Mucosa of rectum (tissue), 2 donors: Measurements from ENCODE around the gene PM20D1.

Source experiments
- H3K27ac ChIP-seq, 2 donors: one replicate each; pipeline ENCODE4 v1.7.0; 2013; ENCODE audit warnings: inconsistent platforms in 2 of 2, low read depth in 2 of 2, low read length in 2 of 2
- H3K27me3 ChIP-seq, 2 donors: one replicate each; pipeline ENCODE4 v1.7.0; 2013; ENCODE audit warnings: low read length in 2 of 2; ENCODE audit not compliant: control insufficient read depth in 2 of 2, insufficient read depth in 2 of 2
- H3K36me3 ChIP-seq, 2 donors: one replicate each; pipeline ENCODE4 v1.7.0; 2013; ENCODE audit warnings: low read length in 2 of 2; ENCODE audit not compliant: control insufficient read depth in 2 of 2, insufficient read depth in 2 of 2
- H3K4me1 ChIP-seq, 2 donors: one replicate each; pipeline ENCODE4 v1.7.0; 2013; ENCODE audit warnings: low read length in 2 of 2, mild to moderate bottlenecking in 1 of 2; ENCODE audit not compliant: control insufficient read depth in 2 of 2, insufficient read depth in 2 of 2
- H3K4me3 ChIP-seq, 2 donors: one replicate each; pipeline ENCODE4 v1.7.0; 2013; ENCODE audit warnings: low read length in 2 of 2
- H3K9ac ChIP-seq, 2 donors: one replicate each; pipeline ENCODE4 v1.7.0; 2013; ENCODE audit warnings: low read length in 2 of 2, low read depth in 1 of 2, mild to moderate bottlenecking in 1 of 2
- H3K9me3 ChIP-seq, 2 donors: one replicate each; pipeline ENCODE4 v1.7.0; 2013; ENCODE audit warnings: low read length in 2 of 2; ENCODE audit not compliant: control insufficient read depth in 2 of 2
- donor health status: healthy.
- donor health status: Normal muscosa, but diverticular disease.

Gene PM20D1

GRCh38 chr1:205794011-205794730 lies 55.8 kb downstream of the PM20D1 start:
- Histone ChIP-seq H3K9me3 (no peaks in the 10 kb centered on the region), H3K36me3 (peaks cover 12 to 20% of the 10 kb centered on the region in 2 donors), H3K27me3 (no peaks in the 10 kb centered on the region), H3K9ac (no peak overlapping the region), H3K4me3 (no peak overlapping the region), H3K27ac (no peak overlapping the region), H3K4me1 (no peaks in the 10 kb centered on the region)

DNA sequence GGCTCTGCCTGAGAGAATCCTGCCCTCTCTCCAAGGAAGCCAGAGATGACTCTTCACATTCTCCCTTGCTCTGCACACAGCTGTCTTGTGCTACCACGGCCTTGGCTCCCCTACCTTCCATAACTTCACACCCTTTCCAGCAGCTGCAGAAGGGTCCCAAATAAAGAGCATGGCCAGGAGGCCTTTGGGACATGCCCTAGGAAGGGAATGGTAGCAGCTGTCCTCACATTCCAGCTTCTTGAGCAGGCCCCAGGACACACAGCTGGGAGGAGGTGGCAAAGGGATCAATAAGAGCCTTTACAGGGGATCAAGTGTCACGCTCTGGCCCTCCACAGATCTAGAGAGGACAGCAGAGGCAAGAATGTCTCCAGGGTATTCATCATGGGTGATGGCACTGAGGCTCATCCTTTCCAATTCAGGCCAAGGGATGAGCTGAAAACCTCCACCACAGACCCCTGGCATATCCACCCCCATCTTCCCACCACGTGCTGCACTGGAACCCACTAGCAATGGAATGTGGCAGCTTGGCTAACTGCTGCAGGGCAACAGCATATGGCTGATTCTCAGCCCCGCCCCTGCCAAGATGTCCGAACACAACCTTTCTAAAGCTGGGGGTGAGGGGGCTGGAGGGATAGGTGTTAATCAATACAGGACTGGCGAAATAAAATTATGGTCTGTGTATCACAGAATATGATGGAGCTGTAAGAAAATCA lies 56.8 kb downstream of the PM20D1 start:
- H3K9ac ChIP-seq: no peak overlapping the region
- no peaks in the 10 kb centered on the region for H3K9me3 ChIP-seq
- no peaks in the 10 kb centered on the region for H3K27me3 ChIP-seq
- no peak overlapping the region for H3K4me3 ChIP-seq
- H3K36me3 ChIP-seq: peaks cover 7 to 20% of the 10 kb centered on the region in 2 donors
- H3K4me1 ChIP-seq: no peaks in the 10 kb centered on the region
- H3K27ac ChIP-seq: no peak overlapping the region

GRCh38 chr1:205792481-205792881 lies 57.5 kb downstream of the PM20D1 start:
- Histone ChIP-seq H3K4me3 (no peak overlapping the region), H3K9ac (no peak overlapping the region), H3K27ac (no peak overlapping the region), H3K36me3 (peaks cover 6 to 14% of the 10 kb centered on the region in 2 donors), H3K27me3 (no peaks in the 10 kb centered on the region), H3K9me3 (no peaks in the 10 kb centered on the region), H3K4me1 (no peaks in the 10 kb centered on the region)

DNA sequence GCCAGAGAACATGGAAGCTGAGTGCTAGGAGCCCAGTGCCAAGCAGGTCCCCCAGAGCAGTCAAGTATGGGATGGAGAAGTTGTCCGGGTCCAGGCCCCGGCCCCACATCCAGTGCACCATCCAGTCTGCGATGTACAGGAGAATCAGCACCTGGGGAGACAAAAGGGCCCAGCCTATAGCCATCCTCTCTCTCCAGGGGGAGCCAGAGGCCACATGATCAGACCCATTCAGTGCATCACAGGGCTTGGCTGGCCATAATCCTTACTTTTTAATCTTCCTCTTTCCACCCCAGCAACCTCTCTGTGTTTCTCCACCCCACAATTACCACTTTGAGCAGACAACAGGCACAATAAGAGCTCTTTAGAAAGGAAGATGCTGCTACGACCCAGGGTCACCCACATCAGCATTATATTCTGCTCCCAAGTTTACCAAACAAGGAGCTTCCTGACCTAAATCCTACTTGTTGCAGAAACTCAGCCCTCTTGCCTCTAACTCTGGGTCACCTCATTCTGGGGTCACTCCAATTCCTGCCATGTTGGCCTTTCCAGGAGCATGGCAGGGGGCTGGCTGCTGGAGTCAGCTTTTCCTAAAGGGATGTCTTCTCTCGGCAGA lies 58.3 kb downstream of the PM20D1 start:
- no peaks in the 10 kb centered on the region for H3K4me1 ChIP-seq
- no peak overlapping the region for H3K9ac ChIP-seq
- no peak overlapping the region for H3K27ac ChIP-seq
- H3K4me3 ChIP-seq: no peak overlapping the region
- no peaks in the 10 kb centered on the region for H3K9me3 ChIP-seq
- H3K36me3 ChIP-seq: peaks cover 0 to 11% of the 10 kb centered on the region in 2 donors
- H3K27me3 ChIP-seq: no peaks in the 10 kb centered on the region

DNA sequence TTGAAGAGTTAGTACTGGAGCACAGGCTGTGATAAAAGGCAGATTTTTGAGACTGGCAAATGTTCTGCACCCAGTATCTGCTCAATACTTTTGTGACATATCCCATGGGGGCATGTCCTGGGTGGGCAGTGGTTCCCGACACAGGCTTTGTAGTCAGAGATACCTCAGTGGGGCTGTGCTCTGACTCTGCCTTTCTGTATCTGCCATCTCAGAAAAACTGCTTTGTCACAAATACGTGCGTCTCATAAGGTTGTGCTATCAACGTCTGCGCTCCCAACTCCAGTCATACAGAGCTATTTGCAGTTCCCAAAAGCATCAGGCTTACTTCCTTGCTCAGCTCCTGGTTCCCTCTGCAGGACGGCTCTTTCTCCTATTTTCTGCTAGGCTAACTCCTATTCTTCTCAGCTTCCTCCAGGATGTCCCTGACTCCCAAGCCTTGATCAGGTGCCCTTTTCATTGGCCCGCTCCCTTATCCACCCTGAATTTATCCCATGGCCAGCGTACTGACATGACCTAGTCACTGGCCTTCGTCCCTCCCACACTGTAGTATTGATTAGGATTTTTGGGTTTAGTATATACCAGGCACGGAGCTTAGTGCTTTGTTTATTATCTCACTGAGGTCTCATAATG lies 62.5 kb downstream of the PM20D1 start:
- H3K27ac ChIP-seq: no peak overlapping the region

GRCh38 chr1:205786601-205787000 lies 63.3 kb downstream of the PM20D1 start:
- Histone ChIP-seq H3K27ac (no peak overlapping the region), H3K9me3 (no peaks in the 10 kb centered on the region), H3K4me1 (no peaks in the 10 kb centered on the region), H3K9ac (no peak overlapping the region), H3K4me3 (no peak overlapping the region), H3K36me3 (no peaks in the 10 kb centered on the region), H3K27me3 (no peaks in the 10 kb centered on the region)

More for the DNA sequence above, 62.5 kb downstream of the PM20D1 start:
- Histone ChIP-seq H3K36me3 (no peaks in the 10 kb centered on the region), H3K4me3 (no peak overlapping the region), H3K4me1 (no peaks in the 10 kb centered on the region), H3K9me3 (no peaks in the 10 kb centered on the region), H3K27me3 (no peaks in the 10 kb centered on the region), H3K9ac (no peak overlapping the region)

- Histone ChIP-seq H3K27me3 (no peaks in the 10 kb centered on the region), H3K9me3 (no peaks in the 10 kb centered on the region), H3K27ac (no peak overlapping the region), H3K4me3 (no peak overlapping the region), H3K4me1 (no peaks in the 10 kb centered on the region), H3K36me3 (no peaks in the 10 kb centered on the region), H3K9ac (no peak overlapping the region)
Observed at GRCh38 chr1:205785446-205785845, 64.5 kb downstream of the PM20D1 start.

DNA sequence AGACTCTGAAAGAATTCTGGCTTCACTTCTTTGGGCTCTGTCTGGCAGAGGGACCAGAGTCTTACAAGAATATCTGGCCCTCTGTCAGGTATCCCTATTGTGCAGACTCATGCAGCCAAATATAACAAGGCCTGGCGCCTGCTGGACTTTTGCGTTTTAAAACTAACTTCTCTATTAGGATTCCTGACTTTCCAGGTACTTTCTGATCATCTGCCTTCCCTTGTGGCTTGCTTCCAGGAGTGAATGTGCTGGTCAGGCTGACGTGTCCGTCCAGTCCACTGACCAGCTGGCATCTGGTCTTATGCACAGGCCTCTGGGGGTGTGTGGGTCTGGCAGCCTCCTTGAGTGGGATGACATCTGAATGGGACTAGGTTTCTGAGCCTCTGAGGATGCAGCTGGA lies 66.0 kb downstream of the PM20D1 start:
- Histone ChIP-seq H3K36me3 (no peaks in the 10 kb centered on the region), H3K27me3 (no peaks in the 10 kb centered on the region), H3K4me3 (no peak overlapping the region), H3K9me3 (no peaks in the 10 kb centered on the region), H3K27ac (no peak overlapping the region), H3K9ac (no peak overlapping the region), H3K4me1 (no peaks in the 10 kb centered on the region)

DNA sequence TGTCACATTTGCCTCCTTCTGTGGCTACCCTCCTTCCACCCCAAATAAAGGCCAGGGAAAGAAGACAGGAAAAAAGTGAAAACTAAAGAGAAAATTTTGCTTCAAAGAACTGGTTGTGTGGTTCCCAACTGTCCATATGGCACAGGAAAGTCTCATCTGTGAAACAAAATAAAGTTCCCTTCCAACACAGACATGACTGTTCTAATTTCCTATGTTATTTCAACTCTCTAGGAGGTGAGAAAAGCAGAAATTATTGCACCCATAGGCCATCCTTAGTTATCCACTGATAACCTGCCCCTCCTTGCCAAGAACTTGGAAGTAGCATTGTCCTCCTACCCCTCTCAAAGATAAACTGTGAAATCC lies 66.5 kb downstream of the PM20D1 start:
- H3K27ac ChIP-seq: no peak overlapping the region
- no peaks in the 10 kb centered on the region for H3K9me3 ChIP-seq
- H3K36me3 ChIP-seq: no peaks in the 10 kb centered on the region
- no peak overlapping the region for H3K4me3 ChIP-seq
- no peaks in the 10 kb centered on the region for H3K4me1 ChIP-seq
- H3K9ac ChIP-seq: no peak overlapping the region
- no peaks in the 10 kb centered on the region for H3K27me3 ChIP-seq
